Caco-2 (cell line): ENCODE measurements around the gene SLC28A1. TPM values are rescaled to one million over a fixed set of nuclear protein-coding genes. Genes with fewer than 3 reads are reported as not detected.

Source experiments
- BruUV-seq: library from RNA; stranded (reverse); fragments of 400-500 nt; replicated peaks from 2 replicates; lab custom pipeline; 2021; lab: Mats Ljungman, UMichigan
- CTCF ChIA-PET: fragments of 300-600 bp; sonication (Branson Sonifier 250); formaldehyde crosslinking; loops from one replicate; lab custom pipeline; 2022; ENCODE audit warnings: antibody characterized with exemption; lab: Charles Lee
- POLR2A ChIA-PET: fragments of 300-600 bp; sonication (Branson Sonifier 250); formaldehyde crosslinking; loops from one replicate; lab custom pipeline; 2022; ENCODE audit warnings: antibody characterized with exemption; lab: Charles Lee
- DNase-seq, 2 experiments: peaks; one replicate each; pipeline versions ENCODE4 v3.0.0 to v3.0.0-alpha.2; 2020 to 2022
- H3K27me3 ChIP-seq: replicated peaks from 2 replicates; pipeline ENCODE4 v1.6.0; 2011; ENCODE audit warnings: low read length; ENCODE audit not compliant: control insufficient read depth, insufficient read depth
- H3K36me3 ChIP-seq: 2 replicates; pipeline ENCODE4 v1.5.1; 2011; ENCODE audit warnings: low read length; ENCODE audit not compliant: control insufficient read depth, insufficient read depth
- H3K4me1 ChIP-seq: fragments of 250-450 bp; sonication (Bioruptor Pico); 2 replicates; pipeline ENCODE4 v1.5.1; 2020; ENCODE audit warnings: mild to moderate bottlenecking
- H3K4me3 ChIP-seq: 2 replicates; pipeline ENCODE4 v1.5.1; 2011; ENCODE audit warnings: low read depth, mild to moderate bottlenecking, control low read depth, low read length
- H3K9me3 ChIP-seq: fragments of 250-450 bp; sonication (Bioruptor Pico); 2 replicates; pipeline ENCODE4 v1.5.1; 2020; ENCODE audit warnings: mild to moderate bottlenecking, moderate library complexity
- H3K27ac Mint-ChIP-seq: one replicate; pipeline ENCODE4 v1.8.0; 2022; ENCODE audit warnings: mixed read lengths; ENCODE audit not compliant: unreplicated experiment
- H3K27me3 Mint-ChIP-seq: one replicate; pipeline ENCODE4 v1.8.0; 2022; ENCODE audit warnings: mixed read lengths; ENCODE audit not compliant: insufficient read depth, unreplicated experiment
- H3K36me3 Mint-ChIP-seq: one replicate; pipeline ENCODE4 v1.8.0; 2022; ENCODE audit warnings: mild to moderate bottlenecking, mixed read lengths; ENCODE audit not compliant: insufficient read depth, unreplicated experiment
- H3K4me1 Mint-ChIP-seq: one replicate; pipeline ENCODE4 v1.8.0; 2022; ENCODE audit warnings: low read depth, mixed read lengths; ENCODE audit not compliant: unreplicated experiment
- H3K4me3 Mint-ChIP-seq: one replicate; pipeline ENCODE4 v1.8.0; 2022; ENCODE audit warnings: mild to moderate bottlenecking, moderate library complexity, mixed read lengths; ENCODE audit not compliant: unreplicated experiment
- H3K9me3 Mint-ChIP-seq: one replicate; pipeline ENCODE4 v1.8.0; 2022; ENCODE audit warnings: mixed read lengths; ENCODE audit not compliant: unreplicated experiment
- CTCF ChIP-seq, 2 experiments: fragments of 200-600 bp in 1 of 2; IDR thresholded peaks; 1 replicate in 1 of 2; 2 replicates in 1 of 2; pipeline versions ENCODE4 v1.5.1 to v1.8.0; 2011 to 2022; ENCODE audit warnings: antibody characterized with exemption in 1 of 2, control low read depth in 1 of 2, inconsistent platforms in 1 of 2, low read depth in 1 of 2, low read length in 1 of 2, mild to moderate bottlenecking in 1 of 2, moderate library complexity in 1 of 2; ENCODE audit not compliant: insufficient read depth in 1 of 2, severe bottlenecking in 1 of 2, unreplicated experiment in 1 of 2
- intact Hi-C: fragments of 100-400 bp; cut with micrococcal nuclease; formaldehyde crosslinking; loops from one replicate; pipeline ENCODE4 v1.10.0; 2022; ENCODE audit not compliant: unreplicated experiment
- total RNA-seq: library from RNA; stranded (reverse); gene quantifications from 2 replicates; pipeline ENCODE4 v1.2.3, GENCODE V29; 2022

The SLC28A1 gene
- total RNA-seq, 1 experiment from 2014 or later = not detected

GRCh38 chr15:84847382-84847781, 37.1 kb upstream of the SLC28A1 start:
- CTCF ChIA-PET = no interaction called here
- no TSS peak for BruUV-seq

GRCh38 chr15:84852212-84852611, 32.2 kb upstream of the SLC28A1 start:
- BruUV-seq = no TSS peak
- Histone ChIP-seq H3K4me3 (no peak overlapping the region), H3K9me3 (peaks cover 8% of the 10 kb centered on the region; the same call in 1 of the 2 replicates), H3K36me3 (no peaks in the 10 kb centered on the region), H3K27me3 (no peaks in the 10 kb centered on the region), H3K4me1 (no peaks in the 10 kb centered on the region)
- Mint-ChIP-seq H3K4me3 (no peak overlapping the region), H3K9me3 (peaks cover 3% of the 10 kb centered on the region), H3K36me3 (no peaks in the 10 kb centered on the region), H3K27ac (no peak overlapping the region), H3K4me1 (peaks cover 7% of the 10 kb centered on the region), H3K27me3 (no peaks in the 10 kb centered on the region)
- intact Hi-C loops = no loop called here
- ChIA-PET CTCF (no interaction called here), POLR2A (no interaction called here)
- no peak for TF ChIP-seq CTCF (IDR thresholded peaks at IDR 0.05; ENCODE audit: insufficient read depth in 1 of 2, low read depth in 1 of 2, low read length in 1 of 2, severe bottlenecking in 1 of 2, unreplicated experiment in 1 of 2)
- no peak for DNase-seq

More at GRCh38 chr15:84847382-84847781, 37.1 kb upstream of the SLC28A1 start:
- Histone ChIP-seq H3K4me3 (no peak overlapping the region), H3K36me3 (no peaks in the 10 kb centered on the region), H3K27me3 (no peaks in the 10 kb centered on the region), H3K4me1 (no peaks in the 10 kb centered on the region), H3K9me3 (peaks cover 22% of the 10 kb centered on the region)
- DNase-seq = no peak
- POLR2A ChIA-PET = no interaction called here
- intact Hi-C loops = no loop called here
- H3K27me3 Mint-ChIP-seq = no peaks in the 10 kb centered on the region
- H3K4me1 Mint-ChIP-seq = no peaks in the 10 kb centered on the region
- no peaks in the 10 kb centered on the region for H3K36me3 Mint-ChIP-seq
- no peak overlapping the region for H3K4me3 Mint-ChIP-seq
- no peak overlapping the region for H3K27ac Mint-ChIP-seq
- H3K9me3 Mint-ChIP-seq = peaks cover 17% of the 10 kb centered on the region
- TF ChIP-seq CTCF (IDR thresholded peaks at IDR 0.05; ENCODE audit: insufficient read depth in 1 of 2, low read depth in 1 of 2, low read length in 1 of 2, severe bottlenecking in 1 of 2, unreplicated experiment in 1 of 2) = no peak

GRCh38 chr15:84855136-84855535, 29.3 kb upstream of the SLC28A1 start:
- H3K27ac Mint-ChIP-seq = no peak overlapping the region
- no peak for DNase-seq
- no peak for TF ChIP-seq CTCF (IDR thresholded peaks at IDR 0.05; ENCODE audit: insufficient read depth in 1 of 2, low read depth in 1 of 2, low read length in 1 of 2, severe bottlenecking in 1 of 2, unreplicated experiment in 1 of 2)
- H3K27me3 Mint-ChIP-seq = no peaks in the 10 kb centered on the region
- H3K9me3 ChIP-seq = no peaks in the 10 kb centered on the region
- H3K36me3 Mint-ChIP-seq = no peaks in the 10 kb centered on the region
- ChIA-PET CTCF (no interaction called here), POLR2A (no interaction called here)
- H3K9me3 Mint-ChIP-seq = no peaks in the 10 kb centered on the region
- peaks cover 5% of the 10 kb centered on the region; the same call in 1 of the 2 replicates for H3K4me1 ChIP-seq
- peaks cover 7% of the 10 kb centered on the region for H3K4me1 Mint-ChIP-seq
- H3K27me3 ChIP-seq = no peaks in the 10 kb centered on the region
- BruUV-seq = no TSS peak
- H3K4me3 Mint-ChIP-seq = no peak overlapping the region
- H3K4me3 ChIP-seq = no peak overlapping the region
- intact Hi-C loops = no loop called here
- no peaks in the 10 kb centered on the region for H3K36me3 ChIP-seq
